Retinal pigment epithelial cell (primary cell): ENCODE data around the gene TMEM39B.

Experiments
- DNase-seq: peaks from one replicate; pipeline ENCODE4 v3.0.0-alpha.2; 2010; ENCODE audit warnings: low read depth
- H3K4me3 ChIP-seq: 2 replicates; pipeline ENCODE4 v1.5.1; 2011; ENCODE audit warnings: mild to moderate bottlenecking, low read length, control low read depth, moderate library complexity
- TF ChIP-seq, protein P1 (sequence below): conservative IDR thresholded peaks from 2 replicates; pipeline ENCODE4 v1.5.1; 2011; ENCODE audit warnings: low read depth, low read length, control low read depth, inconsistent platforms

TMEM39B gene

GRCh38 chr1:32040711-32041110, 32.0 kb upstream of the TMEM39B start:
- DNase-seq, result no peak
- no peak overlapping the region for H3K4me3 ChIP-seq
- TF ChIP-seq, protein P1, sequence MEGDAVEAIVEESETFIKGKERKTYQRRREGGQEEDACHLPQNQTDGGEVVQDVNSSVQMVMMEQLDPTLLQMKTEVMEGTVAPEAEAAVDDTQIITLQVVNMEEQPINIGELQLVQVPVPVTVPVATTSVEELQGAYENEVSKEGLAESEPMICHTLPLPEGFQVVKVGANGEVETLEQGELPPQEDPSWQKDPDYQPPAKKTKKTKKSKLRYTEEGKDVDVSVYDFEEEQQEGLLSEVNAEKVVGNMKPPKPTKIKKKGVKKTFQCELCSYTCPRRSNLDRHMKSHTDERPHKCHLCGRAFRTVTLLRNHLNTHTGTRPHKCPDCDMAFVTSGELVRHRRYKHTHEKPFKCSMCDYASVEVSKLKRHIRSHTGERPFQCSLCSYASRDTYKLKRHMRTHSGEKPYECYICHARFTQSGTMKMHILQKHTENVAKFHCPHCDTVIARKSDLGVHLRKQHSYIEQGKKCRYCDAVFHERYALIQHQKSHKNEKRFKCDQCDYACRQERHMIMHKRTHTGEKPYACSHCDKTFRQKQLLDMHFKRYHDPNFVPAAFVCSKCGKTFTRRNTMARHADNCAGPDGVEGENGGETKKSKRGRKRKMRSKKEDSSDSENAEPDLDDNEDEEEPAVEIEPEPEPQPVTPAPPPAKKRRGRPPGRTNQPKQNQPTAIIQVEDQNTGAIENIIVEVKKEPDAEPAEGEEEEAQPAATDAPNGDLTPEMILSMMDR, result no peak

DNA sequence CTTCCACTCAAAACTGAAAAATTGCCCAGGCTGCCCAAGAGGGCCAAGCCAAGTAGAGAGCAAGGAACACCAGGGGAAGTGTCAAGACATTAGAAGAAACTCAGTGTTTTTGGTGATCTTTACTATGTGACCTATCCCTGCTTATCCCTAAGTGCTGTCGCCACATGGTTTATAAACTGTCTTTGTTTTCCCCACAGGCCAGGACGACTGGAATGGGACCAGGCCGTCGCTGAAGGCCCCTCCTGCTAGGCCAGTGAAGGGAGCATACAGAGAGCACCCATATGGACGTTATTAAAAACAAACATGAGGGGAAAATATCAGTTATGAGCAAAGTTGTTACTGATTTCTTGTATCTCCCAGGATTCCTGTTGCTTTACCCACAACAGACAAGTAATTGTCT, 30.4 kb upstream of the TMEM39B start:
- H3K4me3 ChIP-seq, result no peak overlapping the region
- no peak for DNase-seq
- TF ChIP-seq, protein P1, result no peak

- DNase-seq, result no peak
- TF ChIP-seq, protein P1, result no peak
- H3K4me3 ChIP-seq, result no peak overlapping the region
Observed at GRCh38 chr1:32044234-32044633, 28.5 kb upstream of the TMEM39B start.

- no peak for DNase-seq
- H3K4me3 ChIP-seq, result no peak overlapping the region
- TF ChIP-seq, protein P1, result no peak
Observed at GRCh38 chr1:32045772-32046171, 27.0 kb upstream of the TMEM39B start.

GRCh38 chr1:32047701-32048100, 25.0 kb upstream of the TMEM39B start:
- TF ChIP-seq, protein P1, result no peak
- DNase-seq, result no peak
- no peak overlapping the region for H3K4me3 ChIP-seq

- no peak overlapping the region for H3K4me3 ChIP-seq
- TF ChIP-seq, protein P1, result no peak
- no peak for DNase-seq
Observed at GRCh38 chr1:32048440-32048839, 24.3 kb upstream of the TMEM39B start.

DNA sequence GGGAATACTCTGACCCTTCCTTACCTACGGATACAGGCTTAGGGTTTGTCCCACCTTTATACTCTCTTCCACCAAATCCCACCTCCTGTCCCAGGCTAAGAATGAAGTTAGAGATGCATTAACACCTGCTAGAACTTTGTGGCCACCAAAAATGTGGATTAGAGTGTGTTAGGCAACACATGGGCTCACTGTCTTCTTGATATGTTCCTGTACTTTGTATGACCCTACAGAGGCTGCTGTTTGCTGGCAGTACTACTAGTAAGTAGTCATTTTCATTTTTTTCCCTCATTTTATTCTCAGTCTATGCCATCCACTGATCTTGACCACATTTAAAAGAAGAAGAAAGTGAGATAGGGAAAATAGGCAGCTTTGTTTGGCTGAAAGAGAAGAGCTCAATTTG, 21.0 kb upstream of the TMEM39B start:
- TF ChIP-seq, protein P1, result no peak
- DNase-seq, result no peak
- H3K4me3 ChIP-seq, result no peak overlapping the region
